Cortex of kidney (tissue), 1 donor: ENCODE measurements around the gene TATDN2.
"Not testable (repeated sequence)": the region's sequence is repeated elsewhere in the genome, so short reads cannot be mapped to it uniquely, and the experiment has no call there.

ENCODE experiments used
- DNase-seq: peaks from one replicate; lab custom pipeline; 2025; lab: John Stamatoyannopoulos, UW

Gene TATDN2

DNA sequence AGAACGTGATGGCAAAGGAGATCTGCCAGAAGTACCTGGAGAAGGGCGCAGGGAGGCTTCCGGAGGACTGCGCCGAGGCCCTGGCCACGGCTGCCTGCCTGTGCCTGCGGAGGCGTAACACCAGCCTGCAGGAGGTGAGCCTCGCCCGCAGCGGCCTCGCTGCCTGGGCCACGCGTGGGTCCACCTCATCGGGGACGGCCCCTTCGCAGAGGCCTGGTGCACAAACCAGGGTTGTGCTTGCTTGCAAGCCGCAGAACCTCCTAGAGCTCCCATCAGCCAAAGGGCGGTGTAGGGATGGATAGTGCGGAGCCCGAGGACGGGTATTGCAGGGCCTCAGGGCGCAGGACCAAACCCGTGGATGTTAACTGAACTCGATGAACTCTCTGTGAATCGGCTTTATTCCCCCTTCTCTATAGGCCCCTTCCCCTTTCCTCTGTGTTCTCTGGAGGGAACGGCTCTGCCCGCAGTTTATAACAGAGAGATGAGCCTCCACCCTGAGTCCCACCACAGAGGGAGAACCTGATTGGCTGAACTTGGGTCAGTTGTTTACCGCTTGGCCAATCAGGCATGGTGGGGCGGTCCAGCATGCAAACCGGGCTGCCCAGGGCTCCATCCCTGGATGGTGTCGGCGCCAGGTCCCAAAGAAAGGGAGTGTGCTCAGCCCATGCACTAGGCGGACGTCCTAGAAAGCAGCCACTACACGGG, 13.6 kb upstream of the TATDN2 start:
- no peak for DNase-seq

DNA sequence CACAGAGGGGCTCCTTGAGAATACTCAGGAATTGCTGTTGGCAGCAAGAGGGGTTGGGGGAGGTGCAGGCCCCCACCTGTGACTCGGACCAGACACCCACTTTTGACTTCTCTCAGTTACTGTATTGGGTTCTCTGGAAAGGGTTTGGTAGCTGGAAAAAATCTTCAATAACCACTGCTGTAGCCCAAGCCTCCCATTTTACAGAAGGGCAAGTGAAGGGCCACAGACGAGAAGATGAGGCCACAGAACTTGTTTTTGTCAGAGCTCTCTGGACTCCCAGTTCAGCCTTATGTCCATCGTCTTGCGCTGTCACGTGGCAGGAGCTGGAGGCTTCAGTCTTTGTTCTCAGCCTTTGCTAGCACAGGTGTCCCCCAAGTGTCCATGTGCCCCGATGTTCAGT, 12.7 kb upstream of the TATDN2 start:
- DNase-seq: no peak

DNA sequence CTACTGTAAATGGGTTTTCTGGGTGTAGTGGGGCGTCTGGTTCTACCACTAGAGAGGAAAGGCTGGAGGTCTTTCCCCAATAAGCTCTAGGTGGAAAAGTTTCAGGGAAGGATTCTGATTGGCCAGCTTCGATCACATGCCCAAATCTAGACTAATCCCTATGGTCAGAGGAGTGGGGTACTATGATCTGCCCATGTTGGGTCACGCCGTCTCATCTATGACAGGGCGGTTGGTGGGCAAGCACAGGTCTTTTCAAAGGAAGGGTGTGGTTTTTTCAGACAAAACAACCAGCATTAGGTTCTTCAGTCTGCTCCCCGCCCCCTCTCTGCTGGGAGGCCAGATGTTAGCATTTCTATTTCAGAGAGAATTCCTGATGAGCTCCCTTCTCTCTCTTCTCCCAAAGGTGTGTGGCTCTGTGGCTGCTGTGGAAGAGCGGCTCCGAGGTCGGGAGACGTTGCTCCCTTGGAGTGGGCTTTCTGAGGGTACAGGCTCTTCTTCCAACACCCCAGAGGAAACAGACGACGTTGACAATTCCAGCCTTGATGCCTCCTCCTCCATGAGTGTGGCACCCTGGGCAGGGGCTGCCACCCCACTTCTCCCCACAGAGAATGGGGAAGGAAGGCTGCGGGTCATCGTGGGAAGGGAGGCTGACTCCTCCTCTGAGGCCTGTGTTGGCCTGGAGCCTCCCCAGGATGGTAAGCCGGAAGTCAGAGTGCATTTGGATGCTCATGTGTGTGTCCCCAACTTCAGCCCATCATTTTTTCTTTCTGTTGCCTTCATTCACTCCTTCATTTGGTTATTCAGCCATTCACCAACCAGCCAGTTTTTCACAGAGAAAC, 9.7 kb upstream of the TATDN2 start:
- DNase-seq: no peak

DNA sequence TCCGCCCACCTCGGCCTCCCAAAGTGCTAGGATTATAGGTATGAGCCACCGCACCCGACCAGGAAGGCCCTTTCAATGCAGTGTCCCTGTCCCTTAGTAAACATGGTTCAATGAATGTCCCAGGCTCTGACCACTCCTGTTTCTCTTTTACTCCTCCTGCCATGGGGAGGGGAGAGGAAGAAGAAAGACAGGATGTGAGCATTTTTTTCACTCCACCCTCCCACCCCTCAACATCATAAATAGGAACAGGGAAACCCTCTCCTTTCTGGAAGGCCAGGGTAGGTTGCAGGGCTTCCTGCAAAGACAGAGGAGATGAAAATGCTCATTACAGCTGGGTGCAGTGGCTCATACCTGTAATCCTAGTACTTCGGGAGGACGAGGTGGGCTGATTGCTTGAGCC, 7.5 kb upstream of the TATDN2 start:
- DNase-seq: no peak

DNA sequence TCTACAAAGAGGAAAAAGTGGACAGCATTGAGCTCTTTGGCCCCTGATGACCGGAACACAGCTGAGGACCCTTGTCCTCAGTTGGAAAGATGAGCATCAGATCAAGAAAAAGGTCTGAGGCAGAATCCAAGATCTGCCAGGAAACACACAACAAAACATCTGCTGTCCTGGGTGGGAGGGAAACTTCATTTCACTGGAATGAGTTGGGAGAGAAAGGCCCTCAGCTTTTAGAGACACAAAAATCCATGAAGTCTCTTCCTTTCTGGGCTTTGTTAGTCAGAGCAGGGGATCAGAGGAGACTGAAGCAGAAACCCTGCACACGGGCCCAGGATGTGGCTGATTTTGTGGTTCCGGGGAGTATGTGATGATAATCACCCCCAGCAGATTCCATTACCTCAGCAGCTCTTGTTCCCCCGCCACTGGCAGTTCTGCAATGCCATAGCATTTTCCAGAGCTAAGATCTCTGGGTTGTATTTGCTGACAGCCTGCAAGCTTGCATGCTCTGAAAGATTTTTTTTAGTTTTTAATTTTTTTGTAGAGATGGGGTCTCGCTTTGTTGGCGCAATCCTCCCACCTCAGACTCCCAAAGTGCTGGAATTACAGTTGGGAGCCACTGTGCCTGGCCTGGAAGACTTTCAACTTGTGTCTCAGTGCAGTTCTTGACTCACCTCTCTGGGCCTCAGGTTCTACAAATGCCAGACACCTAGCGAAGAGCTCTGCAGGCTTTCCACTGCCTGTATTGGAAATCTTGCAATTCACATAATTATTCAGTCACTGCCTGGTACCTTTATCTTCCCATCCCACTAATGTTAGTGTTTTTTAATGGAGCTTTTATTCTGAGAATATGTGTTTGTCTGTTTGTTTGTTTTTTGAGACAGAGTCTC, 5.8 kb upstream of the TATDN2 start:
- no peak for DNase-seq

DNA sequence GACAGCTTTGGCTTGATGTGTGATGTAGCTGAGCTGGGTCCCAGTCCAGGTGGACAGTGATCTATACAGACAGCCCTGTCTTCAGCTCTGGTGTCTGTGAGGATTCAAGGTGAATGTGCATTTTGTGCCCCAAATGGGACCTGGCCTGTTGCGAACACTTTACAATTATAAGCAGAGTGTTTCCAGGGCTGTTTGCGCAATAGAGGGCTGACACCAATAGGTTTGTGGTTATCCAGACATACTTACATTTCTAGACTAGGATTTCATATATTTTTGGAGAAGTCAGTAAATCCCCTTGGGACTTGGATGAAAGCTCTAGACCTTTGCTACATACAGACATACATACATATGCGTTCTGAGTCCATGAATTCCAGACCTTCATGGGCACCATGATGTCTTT, 4.2 kb upstream of the TATDN2 start:
- DNase-seq: no peak

DNA sequence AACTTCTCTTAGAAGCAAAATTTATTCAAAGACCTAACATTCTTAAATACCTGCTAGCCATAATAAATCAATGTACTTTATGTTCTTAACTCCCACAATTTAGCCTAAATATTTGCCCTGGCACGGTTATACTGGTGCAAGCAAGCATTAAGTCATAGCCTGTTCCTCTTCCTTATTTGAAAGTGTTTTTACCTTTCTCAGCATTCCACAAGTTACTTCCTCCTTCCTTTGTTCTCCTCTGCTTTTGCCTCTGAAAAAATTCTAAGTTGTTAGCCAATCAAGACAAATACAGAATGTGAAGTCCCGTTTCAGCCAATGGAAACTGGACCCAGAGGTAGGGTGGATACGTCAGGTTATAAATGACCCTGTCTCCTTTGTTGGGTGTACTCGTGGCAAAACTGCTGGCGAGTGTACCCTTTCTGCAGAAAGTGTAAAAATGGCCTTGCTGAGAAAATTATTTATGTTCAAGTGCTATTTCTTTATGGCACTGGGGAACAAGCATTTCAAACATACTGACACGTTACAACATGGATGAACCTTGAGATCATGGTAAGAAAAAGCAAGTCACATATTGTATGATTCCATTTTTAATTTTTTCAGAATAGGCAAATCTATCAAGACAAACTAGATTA, 3.1 kb upstream of the TATDN2 start:
- DNase-seq: no peak

DNA sequence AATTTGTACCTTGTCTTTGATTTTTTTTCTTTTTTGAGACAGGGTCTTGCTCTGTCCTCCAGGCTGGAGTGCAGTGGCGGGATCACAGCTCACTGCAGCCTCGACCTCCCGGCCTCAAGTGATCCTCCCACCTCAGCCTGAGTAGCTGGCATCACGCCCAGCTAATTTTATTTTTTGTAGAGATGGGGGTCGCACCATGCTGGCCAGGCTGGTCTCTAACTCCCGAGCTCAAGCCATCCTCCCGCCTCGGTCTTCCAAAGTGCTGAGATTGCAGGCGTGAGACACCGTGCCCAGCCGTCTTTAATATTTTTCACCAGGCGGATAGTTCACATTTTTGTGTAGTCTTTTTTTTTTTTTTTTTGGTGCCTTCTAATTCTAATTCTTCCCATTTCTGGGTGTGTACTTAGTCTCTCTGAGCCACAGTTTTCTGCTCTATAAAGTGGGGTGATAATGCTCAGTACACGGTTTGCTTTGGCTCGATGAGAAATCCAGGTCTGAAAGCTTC, 528 bp upstream of the TATDN2 start:
- no peak for DNase-seq

DNA sequence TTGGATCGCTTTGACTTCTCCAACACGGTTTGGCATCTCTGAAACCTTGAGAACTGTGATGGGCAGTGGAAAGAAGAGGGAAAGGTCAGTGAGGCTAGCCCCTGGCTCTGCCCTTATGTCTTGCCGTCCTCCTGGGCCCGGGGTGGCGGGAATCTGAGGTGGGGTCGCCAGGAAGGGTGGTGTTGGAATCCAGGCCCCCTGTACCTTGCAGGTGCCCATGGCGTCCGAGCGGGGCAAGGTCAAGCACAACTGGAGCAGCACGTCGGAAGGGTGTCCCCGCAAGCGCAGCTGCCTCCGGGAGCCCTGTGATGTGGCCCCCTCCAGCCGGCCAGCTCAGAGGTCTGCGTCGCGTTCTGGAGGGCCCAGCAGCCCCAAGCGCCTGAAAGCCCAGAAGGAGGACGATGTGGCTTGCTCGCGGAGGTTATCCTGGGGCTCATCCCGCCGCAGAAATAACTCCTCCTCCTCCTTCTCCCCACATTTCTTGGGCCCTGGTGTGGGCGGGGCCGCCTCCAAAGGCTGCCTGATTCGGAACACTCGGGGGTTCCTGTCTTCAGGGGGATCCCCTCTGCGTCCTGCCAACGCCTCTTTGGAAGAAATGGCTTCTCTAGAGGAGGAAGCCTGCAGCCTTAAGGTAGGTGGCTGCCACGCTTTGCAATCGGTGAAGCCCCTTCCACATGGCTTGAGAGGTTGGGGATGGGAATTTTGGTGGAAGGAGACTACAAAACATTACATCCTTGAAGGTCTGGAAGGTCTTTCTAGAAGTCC, 907 bp downstream of the TATDN2 start:
- no peak for DNase-seq

DNA sequence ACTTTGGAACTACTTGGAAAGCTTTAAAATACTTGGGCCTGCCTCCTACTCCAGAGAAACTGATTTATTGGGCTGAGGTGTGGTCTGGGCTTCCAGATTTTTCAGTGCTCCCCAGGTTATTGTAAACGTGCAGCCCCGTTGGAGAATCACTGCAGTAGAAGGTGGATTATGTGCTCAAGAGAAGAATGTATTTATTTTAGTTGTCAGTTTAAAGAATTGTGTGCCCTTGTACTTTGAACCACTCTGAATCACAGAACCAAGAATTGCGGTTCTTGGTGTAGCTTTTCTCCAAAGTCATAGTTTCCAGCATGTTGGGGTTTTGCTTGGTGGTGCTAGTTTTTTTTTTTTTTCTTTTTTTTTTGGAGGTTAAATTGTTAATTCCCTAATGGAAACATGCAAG, 1.6 kb downstream of the TATDN2 start:
- DNase-seq: no peak

DNA sequence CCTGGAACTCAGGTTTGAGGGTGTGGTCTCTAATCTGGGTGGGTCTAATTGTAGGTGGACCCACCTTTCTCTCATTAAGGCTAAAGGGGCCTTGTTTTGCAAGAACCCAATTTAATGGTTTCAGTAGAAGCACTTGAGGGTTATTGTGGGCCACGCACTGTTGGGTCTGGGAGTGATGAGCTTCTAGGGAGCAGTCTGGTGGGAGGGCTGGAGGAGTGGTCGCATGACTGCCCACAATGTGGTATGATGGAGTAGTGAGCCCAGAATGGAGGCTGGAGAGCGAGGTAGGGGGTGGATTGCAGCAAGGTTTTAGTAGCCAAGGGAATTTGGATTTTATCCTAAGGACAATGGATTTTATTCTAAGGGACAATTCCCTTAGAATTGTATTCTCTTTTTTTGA, 2.7 kb downstream of the TATDN2 start:
- DNase-seq: no peak

DNA sequence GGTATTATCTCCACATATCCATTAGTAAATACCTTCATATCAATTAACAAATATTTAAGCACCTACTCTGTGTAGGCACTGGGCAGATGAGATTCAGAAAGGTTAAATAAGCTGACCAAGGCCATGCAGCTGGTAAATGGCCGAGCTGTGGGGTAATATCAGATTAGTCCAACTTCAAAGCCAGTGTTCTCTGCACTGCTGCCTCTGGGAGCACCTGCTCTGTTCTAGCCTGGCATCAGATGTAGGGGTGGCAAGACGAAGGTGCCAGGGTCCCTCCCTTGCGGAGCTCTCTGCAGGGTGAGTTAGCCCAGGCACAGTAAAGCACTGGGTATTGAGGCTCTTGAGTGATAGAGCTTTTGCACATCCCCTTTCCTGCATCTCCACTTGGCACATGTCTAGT, 5.5 kb downstream of the TATDN2 start:
- no peak for DNase-seq

DNA sequence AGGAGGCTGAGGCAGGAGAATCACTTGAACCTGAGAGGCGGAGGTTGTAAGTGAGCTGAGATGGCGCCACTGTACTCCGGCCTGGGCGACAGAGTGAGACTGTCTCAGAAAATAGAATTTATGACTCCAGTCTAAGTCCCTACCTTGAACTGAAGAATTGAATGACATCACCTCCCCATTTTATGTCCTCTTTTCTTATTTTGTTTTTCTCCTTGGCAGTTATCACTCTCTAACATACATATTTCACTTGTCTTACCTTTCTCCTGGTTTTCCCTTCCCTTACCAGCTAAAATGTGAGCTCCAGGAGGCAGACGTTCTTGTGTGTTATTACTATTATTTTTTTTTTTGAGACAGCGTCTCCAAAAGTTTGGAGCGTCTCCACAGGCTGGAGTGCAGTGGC, 7.6 kb downstream of the TATDN2 start:
- DNase-seq: no peak

DNA sequence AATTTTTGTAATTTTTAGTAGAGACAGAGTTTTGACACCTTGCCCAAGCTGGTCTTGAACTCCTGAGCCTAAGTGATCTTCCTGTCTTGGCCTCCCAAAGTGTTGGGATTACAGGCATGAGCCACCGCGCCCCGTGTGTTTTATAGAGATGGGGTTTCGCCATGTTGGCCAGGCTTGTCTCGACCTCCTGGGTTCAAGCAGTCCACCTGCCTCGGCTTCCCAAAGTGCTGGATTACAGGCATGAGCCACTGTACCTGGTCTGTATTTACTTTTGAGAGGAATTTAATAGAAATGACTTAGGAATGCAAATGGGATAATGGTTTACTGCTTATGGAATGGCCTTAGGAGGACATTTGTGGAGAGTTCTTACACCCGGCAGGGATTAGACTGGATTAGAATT, 10.8 kb downstream of the TATDN2 start:
- DNase-seq: no peak

DNA sequence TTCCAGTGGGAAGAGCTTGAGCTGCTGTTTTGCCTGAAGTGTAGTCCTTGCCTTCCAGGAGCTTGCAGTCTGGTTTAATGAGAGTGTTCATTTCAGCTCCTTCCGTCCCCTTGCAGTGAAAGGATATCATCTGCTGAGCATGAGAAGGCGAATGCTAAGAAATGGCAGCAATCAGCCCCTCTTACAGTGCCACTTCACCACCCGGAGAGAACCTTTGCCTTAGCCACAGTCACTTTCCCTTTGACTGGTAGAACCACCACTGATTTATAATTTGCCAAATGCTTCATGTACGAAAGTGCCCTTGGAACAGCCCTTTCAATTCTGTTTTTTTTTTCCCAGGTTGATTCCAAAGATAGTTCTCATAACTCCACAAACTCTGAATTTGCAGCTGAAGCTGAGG, 11.5 kb downstream of the TATDN2 start:
- no peak for DNase-seq

DNA sequence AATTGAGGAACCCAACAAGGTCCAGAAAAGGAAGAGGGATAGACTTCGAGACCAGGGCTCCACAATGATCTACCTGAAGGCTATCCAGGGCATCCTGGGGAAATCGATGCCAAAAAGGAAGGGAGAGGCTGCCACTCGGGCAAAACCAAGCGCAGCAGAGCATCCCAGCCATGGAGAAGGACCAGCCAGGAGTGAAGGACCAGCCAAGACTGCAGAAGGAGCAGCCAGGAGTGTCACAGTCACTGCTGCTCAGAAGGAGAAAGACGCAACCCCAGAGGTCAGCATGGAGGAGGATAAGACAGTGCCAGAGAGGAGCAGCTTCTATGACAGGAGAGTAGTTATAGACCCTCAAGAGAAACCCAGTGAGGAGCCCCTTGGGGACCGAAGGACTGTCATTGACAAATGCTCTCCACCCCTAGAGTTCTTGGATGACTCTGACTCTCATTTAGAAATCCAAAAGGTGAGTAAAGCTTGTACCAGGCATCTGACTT, 12.0 kb downstream of the TATDN2 start:
- no peak for DNase-seq

DNA sequence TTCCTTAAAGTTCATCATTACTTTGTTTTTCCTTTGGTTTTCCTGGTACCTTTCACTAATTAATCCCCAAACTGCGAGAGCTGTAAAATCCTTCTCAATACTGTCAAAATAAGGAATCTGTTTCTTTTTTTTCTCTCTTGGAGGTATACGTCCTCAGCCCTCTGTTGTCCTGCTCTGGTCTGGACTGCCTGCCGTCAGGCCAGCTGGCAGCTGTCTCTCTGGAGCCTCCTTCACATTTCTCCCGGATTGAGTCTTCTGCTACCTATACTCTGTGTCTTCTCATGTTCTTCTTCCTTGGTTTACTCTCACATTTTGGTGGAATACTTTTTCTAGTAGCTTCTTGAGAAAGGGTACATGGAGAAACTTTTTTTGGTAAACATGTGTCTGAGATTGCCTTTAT, 13.8 kb downstream of the TATDN2 start:
- no peak for DNase-seq

DNA sequence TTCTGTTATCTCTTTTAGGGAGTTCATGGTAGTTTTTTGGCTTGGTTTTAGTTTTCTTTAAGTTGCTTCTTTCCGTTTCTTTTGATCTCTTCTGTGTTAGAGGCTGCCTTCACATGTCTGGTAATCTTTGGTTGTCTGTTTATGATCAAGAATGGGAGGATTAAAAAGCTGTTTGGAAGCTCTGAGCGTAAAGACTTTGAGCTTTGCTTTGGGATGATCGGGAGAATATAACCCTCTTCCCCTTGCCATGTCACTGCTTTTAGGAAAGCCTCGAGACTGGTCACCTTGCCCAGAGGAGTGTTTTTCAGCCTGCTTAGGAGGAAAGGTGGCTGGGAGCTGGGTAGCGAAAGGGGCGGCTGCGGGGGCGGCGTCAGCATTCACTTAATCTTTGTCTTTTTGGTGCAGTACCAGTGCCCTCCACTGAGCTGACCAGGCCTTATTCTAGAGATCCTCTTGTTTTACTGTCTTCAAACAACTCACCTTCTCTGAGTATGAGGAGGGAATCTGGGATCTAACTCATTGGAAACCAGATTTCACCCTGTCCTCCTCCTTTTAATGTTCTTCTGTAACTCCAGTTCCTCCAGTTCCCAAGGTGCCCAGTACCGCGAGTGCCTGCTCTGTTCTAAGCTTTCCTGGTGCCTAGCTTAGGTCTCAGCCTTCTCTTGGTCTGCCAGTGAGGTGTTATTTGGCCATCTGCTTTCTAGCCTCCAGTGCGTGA, 15.5 kb downstream of the TATDN2 start:
- no peak for DNase-seq

DNA sequence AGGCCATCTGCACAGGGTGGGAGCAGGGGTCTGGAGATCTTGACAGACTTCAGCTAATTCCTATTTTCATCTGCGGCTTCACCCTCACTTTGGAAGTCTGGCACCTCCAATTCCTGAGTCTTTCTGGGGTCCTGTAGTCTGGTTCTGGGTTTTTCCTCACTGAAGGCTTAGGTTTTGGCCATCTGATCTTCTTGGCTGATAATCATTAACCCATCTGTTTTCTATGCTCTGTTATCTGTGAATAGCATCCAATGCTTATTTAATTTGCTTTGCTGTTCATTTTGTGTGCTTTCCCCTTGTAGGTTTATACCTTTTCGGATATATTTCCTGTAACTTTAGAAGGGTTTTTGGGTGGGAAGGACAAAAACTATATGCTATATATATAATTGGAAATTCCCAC, 17.6 kb downstream of the TATDN2 start:
- DNase-seq: no peak

DNA sequence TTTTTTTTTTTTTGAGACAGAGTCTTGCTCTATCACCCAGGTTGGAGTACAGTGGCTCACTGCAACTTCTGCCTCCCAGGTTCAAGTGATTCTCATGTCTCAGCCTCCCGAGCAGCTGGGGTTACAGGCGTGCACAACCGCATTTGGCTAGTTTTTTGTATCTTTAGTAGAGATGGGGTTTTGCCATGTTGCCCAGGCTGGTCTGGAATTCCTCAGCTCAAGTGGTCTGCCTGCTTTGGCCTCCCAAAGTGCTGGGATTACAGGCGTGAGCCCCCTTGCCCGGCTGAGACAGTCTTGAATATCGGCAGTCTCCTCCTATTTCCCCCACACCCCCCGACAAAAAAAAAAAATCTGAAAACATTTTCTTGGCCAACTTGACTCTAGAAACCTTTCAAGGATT, 18.7 kb downstream of the TATDN2 start:
- not testable (repeated sequence) for DNase-seq
